ENCODE data around the gene KIR3DL1.
"Not testable (repeated sequence)": the region's sequence is repeated elsewhere in the genome, so short reads cannot be mapped to it uniquely, and the experiment has no call there.

Gene KIR3DL1

GRCh38 chr19:54817670-54818536 is 1.6 kb downstream of the KIR3DL1 start:
- DNase-seq = no peak

GRCh38 chr19:54824416-54824815 is 8.1 kb downstream of the KIR3DL1 start:
- DNase-seq = not testable (repeated sequence)

GRCh38 chr19:54825326-54825725 is 9.1 kb downstream of the KIR3DL1 start:
- DNase-seq = not testable (repeated sequence)

- DNase-seq = not testable (repeated sequence)
These were observed 11.8 kb downstream of the KIR3DL1 start for GRCh38 chr19:54828064-54828463.

GRCh38 chr19:54832496-54832895 is 16.2 kb downstream of the KIR3DL1 start, which contains the start of gene KIR2DS4:
TSS of gene KIR2DS4 (plus strand) at chr19:54832676.
- DNase-seq = not testable (repeated sequence)

- not testable (repeated sequence) for DNase-seq
These were observed 18.9 kb downstream of the KIR3DL1 start for GRCh38 chr19:54835126-54835525.

- DNase-seq = not testable (repeated sequence)
These were observed 21.3 kb downstream of the KIR3DL1 start for GRCh38 chr19:54837522-54837921.

- not testable (repeated sequence) for DNase-seq
These were observed 26.9 kb downstream of the KIR3DL1 start for GRCh38 chr19:54843171-54843570.

- DNase-seq = not testable (repeated sequence)
These were observed 33.9 kb downstream of the KIR3DL1 start, which contains the start of gene KIR3DL2 for GRCh38 chr19:54850061-54850640. TSS of gene KIR3DL2 (plus strand) at chr19:54850443. CDS start at chr19:54850476, 33 bp downstream.

GRCh38 chr19:54850930-54851329 is 34.7 kb downstream of the KIR3DL1 start:
- no peak for DNase-seq

- DNase-seq = no peak
These were observed 35.1 kb downstream of the KIR3DL1 start for GRCh38 chr19:54851353-54851752.

- not testable (repeated sequence) for DNase-seq
These were observed 39.0 kb downstream of the KIR3DL1 start for GRCh38 chr19:54855241-54855640.

- not testable (repeated sequence) for DNase-seq
These were observed 42.2 kb downstream of the KIR3DL1 start for GRCh38 chr19:54858476-54858875.

GRCh38 chr19:54859421-54859820 is 43.2 kb downstream of the KIR3DL1 start:
- not testable (repeated sequence) for DNase-seq

GRCh38 chr19:54863459-54863858 is 47.2 kb downstream of the KIR3DL1 start:
- not testable (repeated sequence) for DNase-seq

GRCh38 chr19:54871696-54872095 is 55.4 kb downstream of the KIR3DL1 start:
- DNase-seq = no peak

- no peak for DNase-seq
These were observed 57.7 kb downstream of the KIR3DL1 start, which contains the start of gene FCAR for GRCh38 chr19:54873990-54874389. TSS of gene FCAR (plus strand) at chr19:54874235. CDS start at chr19:54874290, 55 bp downstream.

GRCh38 chr19:54875506-54875905 is 59.2 kb downstream of the KIR3DL1 start:
- no peak for DNase-seq

GRCh38 chr19:54877471-54877870 is 61.2 kb downstream of the KIR3DL1 start:
- no peak for DNase-seq
